ENCODE measurements around the gene DNAH17.

- no peak for TF ChIP-seq EZH2 (optimal IDR thresholded peaks at IDR 0.05; ENCODE audit: low read depth, low read length)
- TF ChIP-seq, protein P1, sequence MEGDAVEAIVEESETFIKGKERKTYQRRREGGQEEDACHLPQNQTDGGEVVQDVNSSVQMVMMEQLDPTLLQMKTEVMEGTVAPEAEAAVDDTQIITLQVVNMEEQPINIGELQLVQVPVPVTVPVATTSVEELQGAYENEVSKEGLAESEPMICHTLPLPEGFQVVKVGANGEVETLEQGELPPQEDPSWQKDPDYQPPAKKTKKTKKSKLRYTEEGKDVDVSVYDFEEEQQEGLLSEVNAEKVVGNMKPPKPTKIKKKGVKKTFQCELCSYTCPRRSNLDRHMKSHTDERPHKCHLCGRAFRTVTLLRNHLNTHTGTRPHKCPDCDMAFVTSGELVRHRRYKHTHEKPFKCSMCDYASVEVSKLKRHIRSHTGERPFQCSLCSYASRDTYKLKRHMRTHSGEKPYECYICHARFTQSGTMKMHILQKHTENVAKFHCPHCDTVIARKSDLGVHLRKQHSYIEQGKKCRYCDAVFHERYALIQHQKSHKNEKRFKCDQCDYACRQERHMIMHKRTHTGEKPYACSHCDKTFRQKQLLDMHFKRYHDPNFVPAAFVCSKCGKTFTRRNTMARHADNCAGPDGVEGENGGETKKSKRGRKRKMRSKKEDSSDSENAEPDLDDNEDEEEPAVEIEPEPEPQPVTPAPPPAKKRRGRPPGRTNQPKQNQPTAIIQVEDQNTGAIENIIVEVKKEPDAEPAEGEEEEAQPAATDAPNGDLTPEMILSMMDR (IDR thresholded peaks at IDR 0.05; ENCODE audit: low read length) = no peak
Measured at GRCh38 chr17:78460176-78460675, 117.0 kb downstream of the DNAH17 start.

Measured in MM.1S (cell line).